Activated CD4-positive, CD25-positive, alpha-beta regulatory T cell treated with anti-CD3 and anti-CD28 coated beads, Interleukin-2, amount 50 U/mL, for 16 hours (primary cell): ENCODE data around the gene UGT1A1.

Experiments
- DNase-seq: peaks from one replicate; pipeline ENCODE4 v3.0.0-alpha.2; 2020; ENCODE audit warnings: low read depth, low spot score

Gene UGT1A1

GRCh38 chr2:233796254-233796653, 36.2 kb downstream of the UGT1A1 start:
- DNase-seq, result no peak

- no peak for DNase-seq
These were observed 38.4 kb downstream of the UGT1A1 start for GRCh38 chr2:233798335-233799086.

- no peak for DNase-seq
These were observed 39.1 kb downstream of the UGT1A1 start for GRCh38 chr2:233799087-233799665.

GRCh38 chr2:233799716-233800115, 39.6 kb downstream of the UGT1A1 start:
- DNase-seq, result no peak

GRCh38 chr2:233800208-233800607, 40.1 kb downstream of the UGT1A1 start:
- no peak for DNase-seq

- DNase-seq, result no peak
These were observed 41.5 kb downstream of the UGT1A1 start for GRCh38 chr2:233801357-233802131.

- DNase-seq, result no peak
These were observed 42.2 kb downstream of the UGT1A1 start for GRCh38 chr2:233802132-233802815.

GRCh38 chr2:233803292-233803911, 43.3 kb downstream of the UGT1A1 start:
- no peak for DNase-seq

- DNase-seq, result no peak
These were observed 43.9 kb downstream of the UGT1A1 start for GRCh38 chr2:233803994-233804393.

- DNase-seq, result no peak
These were observed 47.3 kb downstream of the UGT1A1 start for GRCh38 chr2:233807215-233807865.

GRCh38 chr2:233807966-233808935, 48.2 kb downstream of the UGT1A1 start:
- no peak for DNase-seq

GRCh38 chr2:233810385-233810784, 50.3 kb downstream of the UGT1A1 start:
- no peak for DNase-seq

- no peak for DNase-seq
These were observed 51.0 kb downstream of the UGT1A1 start for GRCh38 chr2:233811087-233811486.

- no peak for DNase-seq
These were observed 51.7 kb downstream of the UGT1A1 start for GRCh38 chr2:233811732-233812131.

- DNase-seq, result no peak
These were observed 53.4 kb downstream of the UGT1A1 start for GRCh38 chr2:233813236-233814055.

- no peak for DNase-seq
These were observed 54.2 kb downstream of the UGT1A1 start for GRCh38 chr2:233814056-233814835.

GRCh38 chr2:233815861-233816260, 55.8 kb downstream of the UGT1A1 start:
- DNase-seq, result no peak

- no peak for DNase-seq
These were observed 56.3 kb downstream of the UGT1A1 start for GRCh38 chr2:233816334-233816733.
